GM18508 (cell line): ENCODE measurements around the gene INPP5A.
"Not testable (repeated sequence)": the region's sequence is repeated elsewhere in the genome, so short reads cannot be mapped to it uniquely, and the experiment has no call there.

Source experiments
- ATAC-seq: cut with Tn5 transposase; IDR thresholded peaks from one replicate; pipeline ENCODE4 v1.9.1; 2021; ENCODE audit warnings: moderate number of reproducible peaks; ENCODE audit not compliant: insufficient read depth, unreplicated experiment

Gene INPP5A

DNA sequence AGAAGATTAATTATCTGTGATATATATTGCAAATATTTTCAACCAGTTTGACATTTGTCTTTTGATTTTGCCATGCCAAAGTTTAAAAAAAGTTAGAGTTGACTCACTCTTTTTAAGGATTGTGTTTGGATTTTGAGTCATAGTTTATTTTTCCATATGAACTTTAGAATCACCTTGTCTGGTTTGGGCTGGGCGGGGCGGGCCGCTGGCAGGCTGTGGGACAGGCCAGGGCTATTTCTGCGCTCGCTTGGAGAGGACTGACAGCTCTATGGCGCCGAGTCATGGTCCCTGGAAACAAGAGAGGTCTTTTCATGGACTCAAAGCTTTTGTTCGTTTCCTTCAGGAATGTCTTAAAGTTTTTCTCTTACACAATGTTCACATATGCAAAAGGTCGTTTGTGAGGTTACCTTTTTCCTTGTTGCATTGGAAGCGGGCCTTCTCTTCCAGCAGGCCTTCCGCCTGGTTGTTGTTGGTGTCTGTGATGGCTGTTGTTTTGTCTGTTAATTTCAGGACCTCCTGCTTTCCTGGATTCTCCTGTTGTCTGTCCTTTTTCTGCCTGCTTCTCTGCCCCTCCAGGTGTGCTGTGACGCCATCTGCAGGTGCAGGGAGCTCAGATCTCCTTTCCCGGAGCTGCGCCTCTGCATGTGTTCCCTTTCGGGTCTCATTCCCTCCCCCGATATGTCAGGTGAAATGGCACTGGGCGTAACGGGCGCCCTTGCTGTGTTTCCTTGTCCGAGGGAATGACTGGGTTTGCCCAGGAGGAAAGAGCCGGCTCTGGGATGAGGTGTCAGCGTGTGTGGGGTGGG, 53.8 kb downstream of the INPP5A start:
- ATAC-seq, result no peak

DNA sequence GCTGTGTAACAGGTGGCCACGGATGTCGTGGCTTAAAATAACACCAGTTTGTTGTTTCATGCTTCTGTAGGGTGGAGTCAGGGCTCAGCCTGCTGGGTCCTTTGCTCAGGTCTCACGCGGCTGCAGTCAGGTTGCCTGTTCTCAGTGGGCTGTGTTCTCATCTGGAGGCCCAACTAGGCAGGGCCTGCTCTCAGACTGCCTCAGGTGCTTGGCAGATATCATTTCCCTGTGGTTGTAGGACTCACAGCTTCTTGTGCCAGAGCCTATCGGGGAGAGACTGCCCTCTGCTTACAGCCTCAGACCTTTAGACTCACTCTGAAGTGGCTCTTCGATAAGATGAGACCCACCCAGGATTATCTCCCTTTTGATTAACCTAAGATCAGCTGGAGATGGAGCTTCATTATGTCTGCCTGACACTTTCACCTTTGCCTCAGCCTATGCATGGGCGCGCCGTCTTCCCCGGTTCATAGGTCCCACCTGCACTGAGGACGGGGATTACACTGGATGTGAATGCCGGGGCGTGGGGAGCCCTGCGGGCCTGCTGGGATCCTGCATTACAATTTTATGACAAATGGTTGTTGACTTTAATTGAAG, 55.3 kb downstream of the INPP5A start:
- ATAC-seq, result no peak

DNA sequence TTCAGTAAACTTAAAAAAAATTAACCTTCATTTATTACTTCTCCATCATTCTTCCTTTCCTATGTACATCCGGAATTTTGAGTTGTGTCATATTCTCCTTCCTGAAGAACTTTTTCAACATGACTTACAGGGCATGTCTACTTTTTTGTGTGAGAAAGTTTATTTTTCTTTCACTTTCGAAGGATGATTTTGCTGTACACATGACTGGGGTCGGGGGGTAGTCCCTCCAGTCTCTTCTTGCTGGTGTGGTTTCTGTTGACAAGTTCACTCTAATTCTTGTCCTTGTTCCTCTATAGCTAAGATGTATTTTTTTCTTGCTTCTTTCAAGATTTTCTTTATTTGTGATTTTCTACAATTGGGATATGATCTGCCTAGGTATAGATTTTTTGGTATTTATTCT, 55.8 kb downstream of the INPP5A start:
- ATAC-seq, result peak; percentile 61

DNA sequence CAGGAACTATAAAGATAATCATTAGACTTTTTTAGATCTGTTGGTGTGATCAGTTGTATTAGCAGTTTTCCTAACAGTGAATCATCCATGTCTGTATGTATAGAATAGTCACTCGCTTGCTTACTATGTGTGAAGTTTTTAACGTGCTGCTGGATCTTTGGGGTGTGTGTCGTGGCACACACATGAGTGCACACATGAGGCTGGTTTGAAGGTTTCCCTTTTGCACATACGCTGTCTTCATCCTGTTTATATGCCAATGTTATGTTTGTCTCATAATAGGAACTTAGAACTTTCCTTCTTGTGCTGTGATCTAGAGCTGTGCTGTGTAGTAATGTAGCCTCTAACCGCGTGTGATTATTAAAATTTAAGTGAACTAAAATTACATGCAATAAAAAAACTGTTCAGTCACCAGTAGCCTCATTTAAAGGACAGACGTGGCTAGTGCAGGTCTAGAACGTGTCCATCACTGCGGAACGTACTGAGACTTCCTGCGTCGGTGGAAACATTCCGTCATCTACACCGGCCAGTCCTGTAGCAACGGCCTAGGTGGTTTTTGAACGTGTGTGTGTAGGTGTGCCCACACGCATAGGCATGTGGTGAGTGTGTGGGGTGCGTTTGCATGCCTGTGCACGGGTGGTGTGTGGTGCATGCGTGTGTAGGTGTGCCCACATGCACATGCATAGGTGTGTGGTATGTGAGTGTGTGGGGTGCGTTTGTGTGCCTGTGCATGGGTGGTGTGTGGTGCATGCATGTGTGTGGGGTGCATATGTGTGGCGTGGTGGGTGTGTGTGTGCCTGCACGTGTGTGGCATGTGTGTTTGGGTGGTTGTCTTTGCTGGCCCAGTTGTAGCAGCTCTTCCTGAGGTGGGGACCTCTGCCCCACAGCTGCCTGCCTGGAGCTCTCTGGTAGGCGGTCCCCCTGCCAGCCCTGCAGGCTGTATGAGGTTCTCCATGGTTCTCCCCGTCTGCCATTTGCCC, 56.6 kb downstream of the INPP5A start:
- ATAC-seq, result no peak

DNA sequence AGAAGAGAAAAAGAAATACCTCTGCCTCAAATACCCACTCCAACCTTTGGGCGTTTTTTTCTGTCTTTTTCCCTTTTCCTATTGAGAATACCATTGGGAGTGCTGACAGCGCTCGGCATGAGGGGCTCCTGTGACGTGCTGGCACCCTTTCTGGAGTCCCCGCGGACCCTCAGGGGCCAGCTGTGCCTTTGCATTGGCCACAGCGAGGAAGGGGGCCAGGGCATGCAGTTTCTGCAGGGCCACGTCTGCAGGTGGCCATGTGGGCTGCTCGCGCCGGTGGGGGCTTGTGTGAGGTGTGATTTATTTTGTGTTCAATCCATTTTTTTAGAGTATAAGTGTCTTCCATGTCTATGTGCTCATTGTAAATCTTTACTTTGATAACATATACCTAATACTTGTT, 57.4 kb downstream of the INPP5A start:
- no peak for ATAC-seq

DNA sequence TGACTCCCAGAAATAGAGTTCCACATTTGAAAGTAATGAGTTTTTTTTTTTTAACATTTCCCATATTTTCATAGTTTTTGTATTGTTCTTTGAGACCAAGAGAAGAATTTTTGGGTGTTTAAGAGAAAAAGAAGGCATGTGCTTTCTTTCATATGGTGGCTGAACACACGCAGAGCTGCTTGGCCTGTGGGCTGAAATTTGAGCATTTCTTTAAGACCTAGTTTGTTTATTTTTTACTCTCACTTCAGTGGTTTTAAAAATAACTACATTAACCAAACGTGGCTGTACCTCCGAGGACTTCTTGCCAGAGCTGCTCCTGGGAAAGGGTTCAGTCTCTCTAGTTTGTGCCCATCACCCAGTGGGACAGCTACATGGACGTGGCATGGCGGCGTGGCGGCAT, 58.3 kb downstream of the INPP5A start:
- ATAC-seq, result no peak

DNA sequence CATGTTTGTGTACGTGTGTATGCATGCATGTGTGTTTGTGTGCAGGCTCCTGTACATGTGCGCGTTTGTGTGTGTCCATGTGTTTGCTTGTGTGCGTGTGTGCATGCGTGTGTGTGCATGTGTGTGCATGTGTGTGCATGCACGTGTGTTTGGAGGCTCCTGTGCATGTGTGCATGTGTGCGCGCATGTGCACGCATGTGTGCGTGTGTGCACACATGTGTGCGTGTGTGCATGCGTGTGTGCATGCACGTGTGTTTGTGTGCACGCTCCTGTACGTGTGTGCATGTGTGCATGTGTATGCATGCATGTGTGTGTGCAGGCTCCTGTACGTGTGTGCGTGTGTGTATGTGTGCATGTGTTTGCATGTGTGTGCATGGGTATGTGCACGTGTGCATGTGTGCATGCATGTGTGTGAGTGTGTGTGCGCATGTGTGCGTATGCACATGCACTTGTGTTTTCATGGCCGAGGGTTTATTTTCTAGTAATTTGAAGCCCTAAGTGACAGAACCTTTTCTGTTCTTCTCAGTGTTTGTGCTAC, 59.2 kb downstream of the INPP5A start:
- no peak for ATAC-seq

DNA sequence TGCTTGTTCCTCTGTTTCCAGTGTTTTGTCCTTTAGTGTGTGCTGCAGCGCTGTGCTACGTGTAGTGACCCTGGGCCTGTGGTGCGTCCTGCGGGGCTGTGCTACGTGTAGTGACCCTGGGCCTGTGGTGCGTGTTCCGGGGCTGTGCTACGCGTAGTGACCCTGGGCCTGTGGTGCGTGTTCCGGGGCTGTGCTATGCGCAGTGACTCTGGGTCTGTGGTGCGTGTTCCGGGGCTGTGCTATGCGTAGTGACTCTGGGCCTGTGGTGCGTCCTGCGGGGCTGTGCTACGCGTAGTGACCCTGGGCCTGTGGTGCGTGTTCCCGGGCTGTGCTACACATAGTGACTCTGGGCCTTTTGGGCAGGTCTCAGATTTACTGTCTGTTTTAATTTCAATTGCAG, 60.1 kb downstream of the INPP5A start:
- ATAC-seq, result no peak

DNA sequence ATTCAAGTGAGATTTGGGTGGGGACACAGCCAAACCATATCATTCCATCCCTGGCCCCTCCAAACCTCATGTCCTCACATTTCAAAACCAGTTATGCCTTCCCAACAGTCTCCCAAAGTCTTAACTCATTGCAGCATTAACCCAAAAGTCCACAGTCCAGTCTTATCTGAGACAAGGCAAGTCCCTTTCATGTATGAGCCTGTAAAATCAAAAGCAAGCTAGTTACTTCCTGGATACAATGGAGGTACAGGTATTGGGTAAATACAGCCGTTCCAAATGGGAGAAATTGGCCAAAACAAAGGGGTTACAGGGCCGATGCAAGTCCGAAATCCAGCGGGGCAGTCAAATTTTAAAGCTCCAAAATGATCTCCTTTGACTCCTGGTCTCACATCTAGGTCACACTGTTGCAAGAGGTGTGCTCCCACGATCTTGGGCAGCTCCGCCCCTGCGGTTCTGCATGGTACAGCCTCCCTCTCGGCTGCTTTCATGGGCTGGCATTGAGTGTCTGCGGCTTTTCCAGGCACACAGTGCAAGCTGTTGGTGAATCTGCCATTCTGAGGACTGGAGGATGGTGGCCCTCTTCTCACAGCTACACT, 61.5 kb downstream of the INPP5A start:
- not testable (repeated sequence) for ATAC-seq

DNA sequence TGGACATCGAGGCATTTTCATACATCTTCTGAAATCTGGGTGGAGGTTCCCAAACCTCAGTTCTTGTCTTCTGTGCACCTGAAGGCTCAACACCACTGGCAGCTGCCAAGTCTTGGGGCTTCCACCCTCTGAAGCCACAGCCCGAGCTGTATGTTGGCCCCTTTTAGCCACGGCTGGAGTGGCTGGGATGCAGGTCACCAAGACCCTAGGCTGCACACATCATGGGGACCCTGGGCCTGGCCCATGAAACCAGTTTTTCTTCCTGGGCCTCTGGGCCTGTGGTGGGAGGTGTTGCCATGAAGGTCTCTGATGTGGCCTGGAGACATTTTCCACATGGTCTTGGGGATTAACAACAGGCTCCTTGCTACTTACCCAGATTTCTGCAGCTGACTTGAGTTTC, 62.1 kb downstream of the INPP5A start:
- ATAC-seq, result no peak

DNA sequence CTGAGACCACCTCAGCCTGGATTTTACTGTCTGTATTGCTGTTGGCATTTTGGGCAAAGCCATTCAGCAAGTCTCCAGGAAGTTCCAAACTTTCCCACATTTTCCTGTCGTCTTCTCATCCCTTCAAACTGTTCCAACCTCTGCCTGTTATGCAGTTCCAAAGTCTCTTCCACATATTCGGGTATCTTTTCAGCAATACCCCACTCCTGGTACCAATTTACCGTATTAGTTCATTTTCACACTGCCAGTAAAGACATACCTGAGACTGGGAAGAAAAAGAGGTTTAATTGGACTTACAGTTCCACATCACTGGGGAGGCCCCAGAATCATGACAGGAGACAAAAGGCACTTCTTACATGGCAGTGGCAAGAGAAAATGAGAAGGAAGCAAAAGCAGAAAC, 62.8 kb downstream of the INPP5A start:
- no peak for ATAC-seq

DNA sequence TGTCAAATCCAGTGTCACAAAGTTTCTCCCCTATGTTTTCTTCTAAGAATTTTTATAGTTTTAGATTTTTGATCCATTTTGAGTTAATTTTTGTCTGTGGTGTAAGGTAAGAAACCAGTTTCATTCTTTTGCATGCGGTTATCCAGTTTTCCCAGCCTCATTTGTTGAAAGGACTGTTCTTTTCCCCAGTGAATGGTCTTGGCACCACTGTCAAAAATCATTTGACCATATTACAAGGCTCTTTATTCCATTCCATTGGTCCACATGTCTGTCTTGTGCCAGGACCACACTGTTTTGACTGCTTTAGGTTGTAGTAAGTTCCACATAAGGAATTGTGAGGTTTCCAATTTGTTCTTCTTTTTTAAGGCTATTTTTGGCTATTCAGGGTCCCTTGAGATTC, 64.0 kb downstream of the INPP5A start:
- ATAC-seq, result no peak

DNA sequence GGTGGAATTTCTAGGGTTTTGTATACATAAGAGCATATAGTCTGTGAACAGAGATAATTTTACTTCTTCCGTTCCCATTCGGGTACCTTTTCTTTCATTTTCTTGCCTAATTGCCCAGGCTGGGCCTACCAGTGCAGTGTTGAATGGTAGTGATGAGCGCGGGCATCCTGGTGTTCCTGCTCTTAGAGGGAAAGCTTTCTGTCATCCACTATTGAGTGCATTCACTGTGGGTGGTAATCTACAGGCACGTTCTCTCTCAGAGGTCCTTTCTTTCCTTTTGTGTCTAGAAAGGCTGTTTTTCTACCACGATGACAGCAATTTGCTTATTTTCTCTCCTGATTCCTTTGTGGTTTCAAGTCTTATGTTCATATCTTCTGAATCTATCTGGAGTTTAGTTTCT, 65.0 kb downstream of the INPP5A start:
- no peak for ATAC-seq

DNA sequence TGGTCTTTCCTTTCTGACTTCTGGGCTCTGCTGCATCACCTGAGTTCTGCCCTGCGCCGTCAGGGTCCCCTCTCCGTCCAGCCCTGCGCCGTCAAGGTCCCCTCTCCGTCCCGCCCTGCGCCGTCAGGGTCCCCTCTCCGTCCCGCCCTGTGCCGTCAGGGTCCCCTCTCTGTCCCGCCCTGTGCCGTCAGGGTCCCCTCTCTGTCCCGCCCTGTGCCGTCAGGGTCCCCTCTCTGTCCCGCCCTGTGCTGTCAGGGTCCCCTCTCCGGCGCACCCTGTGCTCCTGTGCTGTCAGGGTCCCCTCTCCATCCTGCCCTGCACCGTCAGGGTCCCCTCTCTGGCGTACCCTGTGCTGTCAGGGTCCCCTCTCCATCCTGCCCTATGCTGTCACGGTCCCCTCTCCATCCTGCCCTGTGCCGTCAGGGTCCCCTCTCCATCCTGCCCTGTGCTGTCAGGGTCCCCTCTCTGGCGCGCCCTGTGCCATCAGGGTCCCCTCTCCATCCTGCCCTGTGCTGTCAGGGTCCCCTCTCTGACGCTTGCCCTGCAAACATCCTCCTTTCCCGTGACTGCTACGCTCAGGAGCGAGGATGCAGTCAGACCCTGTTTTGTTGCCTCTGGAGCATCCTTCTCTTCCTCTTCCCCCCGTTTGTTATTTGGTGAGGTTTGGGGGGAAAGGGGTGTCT, 66.4 kb downstream of the INPP5A start:
- no peak for ATAC-seq

DNA sequence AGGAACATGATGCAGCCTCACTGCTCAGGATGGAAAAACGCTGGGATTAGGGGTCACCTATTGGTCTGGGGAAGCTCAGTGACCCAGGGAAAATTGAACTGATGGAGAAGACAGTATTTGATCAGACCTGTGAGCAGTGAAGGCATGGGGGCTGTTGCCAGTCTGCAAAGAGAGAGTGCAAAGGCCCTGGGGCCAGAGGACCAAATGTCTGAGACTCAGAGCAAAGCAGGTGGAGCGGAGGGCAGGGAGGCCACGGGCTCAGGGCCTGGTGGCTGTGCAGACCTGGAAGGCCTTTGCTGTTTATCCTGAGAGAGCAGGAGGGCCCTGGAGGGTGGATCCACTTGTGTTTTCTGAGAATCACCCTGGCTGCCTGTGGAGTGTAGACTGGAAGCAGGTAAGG, 67.1 kb downstream of the INPP5A start:
- ATAC-seq, result no peak

DNA sequence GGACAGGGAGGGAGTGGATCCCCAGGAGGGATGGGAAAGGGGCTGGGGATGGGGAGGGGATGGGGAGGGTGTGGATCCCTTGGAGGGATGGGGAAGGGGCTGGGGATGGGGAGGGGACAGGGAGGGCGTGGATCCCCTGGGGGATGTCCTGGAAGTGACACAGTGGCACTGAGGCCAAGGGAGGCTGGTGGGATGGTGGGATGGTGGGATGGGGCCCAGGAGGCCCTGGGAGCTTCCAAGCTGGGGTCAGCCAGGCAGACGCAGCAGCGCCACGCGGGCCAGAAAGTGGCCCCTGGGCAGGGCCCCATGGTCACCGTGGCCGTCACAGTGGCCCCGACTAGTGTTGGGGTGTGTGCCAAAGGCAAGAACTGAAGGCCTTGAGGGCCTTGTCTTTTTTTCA, 67.8 kb downstream of the INPP5A start:
- no peak for ATAC-seq

DNA sequence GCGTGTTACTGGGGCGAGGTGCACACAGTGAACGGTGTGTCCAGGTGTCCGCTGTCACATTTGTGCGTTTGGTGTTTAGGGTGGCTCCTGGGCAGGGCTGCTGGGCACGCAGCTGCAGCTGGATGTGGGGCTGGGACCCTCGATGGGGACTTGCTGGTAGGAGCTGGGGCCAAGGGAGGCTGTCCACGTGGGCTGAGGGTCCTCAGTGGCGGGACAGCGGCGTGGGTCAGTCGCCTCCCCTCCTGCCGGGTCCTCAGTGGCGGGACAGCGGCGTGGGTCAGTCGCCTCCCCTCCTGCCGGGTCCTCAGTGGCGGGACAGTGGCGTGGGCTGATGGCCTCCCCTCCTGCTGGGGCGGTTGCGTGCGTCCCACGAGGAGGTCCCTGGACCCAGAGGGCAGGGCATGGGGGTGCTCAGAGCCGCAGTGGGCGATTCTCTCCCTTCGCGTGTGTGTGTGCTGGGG, 68.5 kb downstream of the INPP5A start:
- no peak for ATAC-seq

DNA sequence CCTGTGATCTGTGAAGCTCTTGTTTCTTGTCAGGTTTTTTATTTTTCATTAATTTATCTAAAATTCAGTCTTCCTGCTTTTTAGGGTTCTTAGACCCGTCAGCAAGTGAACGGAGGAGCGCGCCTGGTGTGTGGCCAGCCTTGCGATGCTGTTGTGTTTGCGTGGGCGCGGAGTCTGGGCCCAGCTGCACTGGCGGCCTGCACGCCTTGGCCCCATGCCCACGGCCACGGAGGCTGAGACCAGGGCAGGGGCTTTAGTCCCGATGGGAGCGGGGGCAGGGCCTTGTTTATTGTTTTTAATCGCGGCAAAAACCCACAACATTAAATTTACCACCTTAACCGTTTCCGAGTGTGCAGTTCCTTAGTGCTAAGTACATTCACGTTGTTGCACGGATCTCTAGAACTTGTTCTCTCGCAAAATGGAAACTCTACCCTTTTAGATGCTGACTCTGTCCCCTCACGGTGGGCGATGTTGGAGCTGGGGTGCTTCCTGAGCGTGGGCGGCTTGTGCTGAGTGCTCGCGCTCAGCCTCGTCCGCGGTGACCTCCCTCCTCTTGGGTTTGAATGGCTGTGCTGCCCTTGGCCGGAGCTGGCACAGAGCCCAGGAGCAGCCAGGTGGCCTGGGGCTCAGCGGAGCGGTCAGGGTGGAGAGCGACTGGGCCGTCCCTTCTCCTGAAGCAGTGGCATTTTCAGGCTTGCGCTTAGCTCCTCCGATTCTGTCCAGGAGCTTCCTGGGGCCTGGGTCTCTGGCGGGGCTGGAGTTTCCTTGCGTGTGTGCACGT, 69.1 kb downstream of the INPP5A start:
- ATAC-seq, result no peak

DNA sequence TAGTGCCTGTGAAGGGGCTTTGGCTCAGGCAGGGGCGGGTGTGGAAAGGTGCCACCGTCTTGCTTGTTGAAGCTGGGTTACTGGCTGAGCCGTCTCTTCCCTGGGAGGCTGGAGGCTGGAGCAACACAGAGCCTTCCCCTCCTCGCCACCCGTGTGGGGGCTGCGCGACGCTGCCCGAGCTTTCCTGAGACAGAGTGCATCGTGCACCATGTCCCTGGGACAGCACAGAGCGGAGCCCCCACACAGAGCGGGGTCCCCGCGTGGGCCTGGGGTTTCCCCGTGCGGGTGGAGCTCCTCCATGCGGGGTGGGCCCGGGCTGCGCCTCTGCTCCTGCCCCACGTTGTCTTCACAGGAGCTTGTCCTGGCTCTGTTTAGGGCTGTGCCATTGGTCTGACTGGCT, 69.9 kb downstream of the INPP5A start:
- ATAC-seq, result no peak
